Measurements from ENCODE around the gene TMEM207.

The TMEM207 gene

GRCh38 chr3:190426806-190427507 is 22.7 kb downstream of the TMEM207 start:
- TF ChIP-seq EZH2phosphoT487 (IDR thresholded peaks at IDR 0.05; ENCODE audit: borderline replicate concordance) = no peak
- TF ChIP-seq CTCF (conservative IDR thresholded peaks at IDR 0.05; ENCODE audit: low read length) = no peak
- Histone ChIP-seq H3K4me3 (ENCODE audit: low read length, poor library complexity, severe bottlenecking) (no peak overlapping the region), H3K79me2 (ENCODE audit: insufficient read depth, low read length) (no peaks in the 10 kb centered on the region), H3F3A (ENCODE audit: low read depth) (no peaks in the 10 kb centered on the region), H3K27me3 (ENCODE audit: insufficient read depth, low read length, poor library complexity, severe bottlenecking) (no peaks in the 10 kb centered on the region), H3K36me3 (ENCODE audit: insufficient read depth, low read length) (no peaks in the 10 kb centered on the region), H3K9ac (ENCODE audit: low read depth, low read length, poor library complexity, severe bottlenecking) (no peak overlapping the region), H3K9me2 (replicated peaks; ENCODE audit: low read depth, low read length) (no peaks in the 10 kb centered on the region), H4K20me1 (ENCODE audit: insufficient read depth, low read length, poor library complexity, severe bottlenecking) (no peaks in the 10 kb centered on the region), H3K4me2 (ENCODE audit: low read depth, low read length, poor library complexity, severe bottlenecking) (no peak overlapping the region), H3K4me1 (ENCODE audit: insufficient read depth, low read length, poor library complexity, severe bottlenecking) (no peaks in the 10 kb centered on the region), H2AFZ (ENCODE audit: low read length) (no peak overlapping the region), H3K9me3 (ENCODE audit: insufficient read depth, low read depth, low read length) (no peaks in the 10 kb centered on the region)

- Histone ChIP-seq H2AFZ (ENCODE audit: low read length) (no peak overlapping the region), H3K4me2 (ENCODE audit: low read depth, low read length, poor library complexity, severe bottlenecking) (no peak overlapping the region), H3K27me3 (ENCODE audit: insufficient read depth, low read length, poor library complexity, severe bottlenecking) (no peaks in the 10 kb centered on the region), H3K9me3 (ENCODE audit: insufficient read depth, low read depth, low read length) (no peaks in the 10 kb centered on the region), H3K4me3 (ENCODE audit: low read length, poor library complexity, severe bottlenecking) (no peak overlapping the region), H3K4me1 (ENCODE audit: insufficient read depth, low read length, poor library complexity, severe bottlenecking) (no peaks in the 10 kb centered on the region), H3F3A (ENCODE audit: low read depth) (no peaks in the 10 kb centered on the region), H3K9ac (ENCODE audit: low read depth, low read length, poor library complexity, severe bottlenecking) (no peak overlapping the region), H3K79me2 (ENCODE audit: insufficient read depth, low read length) (no peaks in the 10 kb centered on the region), H4K20me1 (ENCODE audit: insufficient read depth, low read length, poor library complexity, severe bottlenecking) (no peaks in the 10 kb centered on the region), H3K9me2 (replicated peaks; ENCODE audit: low read depth, low read length) (no peaks in the 10 kb centered on the region), H3K36me3 (ENCODE audit: insufficient read depth, low read length) (no peaks in the 10 kb centered on the region)
- TF ChIP-seq EZH2phosphoT487 (IDR thresholded peaks at IDR 0.05; ENCODE audit: borderline replicate concordance) = no peak
- TF ChIP-seq CTCF (conservative IDR thresholded peaks at IDR 0.05; ENCODE audit: low read length) = no peak
These were observed 23.9 kb downstream of the TMEM207 start for GRCh38 chr3:190425833-190426232.

DNA sequence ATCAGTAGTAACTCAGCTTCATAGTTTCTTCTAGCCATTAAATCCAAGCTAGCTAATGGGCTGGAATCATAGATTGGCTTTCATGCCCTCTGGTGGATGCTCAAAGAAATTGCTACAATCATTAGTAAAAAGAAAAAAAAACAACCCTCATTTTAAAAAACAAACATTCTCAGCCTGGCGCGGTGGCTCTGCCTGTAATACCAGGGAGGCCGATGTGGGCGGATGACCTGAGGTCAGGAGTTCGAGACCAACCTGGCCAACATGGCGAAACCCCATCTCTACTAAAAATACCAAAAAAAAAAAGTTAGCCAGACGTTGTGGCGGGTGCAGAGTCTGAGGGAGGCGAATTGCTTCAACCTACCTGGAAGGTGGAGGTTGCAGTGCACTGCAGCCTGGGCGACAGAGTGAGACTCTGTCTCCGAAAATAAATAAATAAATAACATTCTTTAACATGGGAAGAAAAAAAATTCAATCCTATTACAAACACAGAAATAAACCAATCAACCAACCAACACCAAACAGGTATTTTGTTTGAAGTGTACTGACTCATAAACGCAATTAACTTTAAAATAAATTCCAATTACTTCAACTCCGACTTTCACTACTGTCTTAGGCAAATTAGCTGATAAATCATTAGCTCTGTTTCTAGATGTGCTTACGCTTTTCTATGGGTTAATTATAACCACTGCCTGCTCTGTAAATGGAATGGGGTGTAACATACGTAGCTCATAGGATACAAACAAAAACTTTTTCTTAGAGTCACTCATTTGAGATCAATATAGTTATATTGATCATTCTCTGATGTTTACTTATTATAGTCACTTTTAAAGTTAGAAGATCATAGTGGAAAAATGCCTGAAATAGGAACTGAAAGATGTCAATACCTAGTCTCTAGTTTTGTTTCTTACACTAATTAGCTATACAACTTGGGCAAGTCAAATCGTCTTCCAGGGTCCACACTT is 24.9 kb downstream of the TMEM207 start:
- Histone ChIP-seq H3K4me3 (ENCODE audit: low read length, poor library complexity, severe bottlenecking) (no peak overlapping the region), H3F3A (ENCODE audit: low read depth) (no peaks in the 10 kb centered on the region), H4K20me1 (ENCODE audit: insufficient read depth, low read length, poor library complexity, severe bottlenecking) (no peaks in the 10 kb centered on the region), H3K36me3 (ENCODE audit: insufficient read depth, low read length) (no peaks in the 10 kb centered on the region), H3K4me2 (ENCODE audit: low read depth, low read length, poor library complexity, severe bottlenecking) (no peak overlapping the region), H3K9ac (ENCODE audit: low read depth, low read length, poor library complexity, severe bottlenecking) (no peak overlapping the region), H3K4me1 (ENCODE audit: insufficient read depth, low read length, poor library complexity, severe bottlenecking) (no peaks in the 10 kb centered on the region), H3K9me3 (ENCODE audit: insufficient read depth, low read depth, low read length) (no peaks in the 10 kb centered on the region), H3K9me2 (replicated peaks; ENCODE audit: low read depth, low read length) (no peaks in the 10 kb centered on the region), H2AFZ (ENCODE audit: low read length) (no peak overlapping the region; the same call in 1 of the 2 replicates), H3K79me2 (ENCODE audit: insufficient read depth, low read length) (no peaks in the 10 kb centered on the region), H3K27me3 (ENCODE audit: insufficient read depth, low read length, poor library complexity, severe bottlenecking) (no peaks in the 10 kb centered on the region)
- no peak for TF ChIP-seq EZH2phosphoT487 (IDR thresholded peaks at IDR 0.05; ENCODE audit: borderline replicate concordance)
- TF ChIP-seq CTCF (conservative IDR thresholded peaks at IDR 0.05; ENCODE audit: low read length) = peak; percentile 76

Measured in Loucy (cell line).